Stimulated activated CD8-positive, alpha-beta memory T cell treated with anti-CD3 and anti-CD28 coated beads, Interleukin-4, amount 100 ng/mL, for 48 hours (primary cell): Measurements from ENCODE around the gene EIF3B.
"Not testable (repeated sequence)": the region's sequence is repeated elsewhere in the genome, so short reads cannot be mapped to it uniquely, and the experiment has no call there.

Experiments used
- DNase-seq: peaks from one replicate; pipeline ENCODE4 v3.0.0-alpha.2; 2020

EIF3B gene

GRCh38 chr7:2379161-2379560, 24.5 kb downstream of the EIF3B start:
- DNase-seq = no peak

GRCh38 chr7:2379821-2380450, 25.3 kb downstream of the EIF3B start:
- no peak for DNase-seq

DNA sequence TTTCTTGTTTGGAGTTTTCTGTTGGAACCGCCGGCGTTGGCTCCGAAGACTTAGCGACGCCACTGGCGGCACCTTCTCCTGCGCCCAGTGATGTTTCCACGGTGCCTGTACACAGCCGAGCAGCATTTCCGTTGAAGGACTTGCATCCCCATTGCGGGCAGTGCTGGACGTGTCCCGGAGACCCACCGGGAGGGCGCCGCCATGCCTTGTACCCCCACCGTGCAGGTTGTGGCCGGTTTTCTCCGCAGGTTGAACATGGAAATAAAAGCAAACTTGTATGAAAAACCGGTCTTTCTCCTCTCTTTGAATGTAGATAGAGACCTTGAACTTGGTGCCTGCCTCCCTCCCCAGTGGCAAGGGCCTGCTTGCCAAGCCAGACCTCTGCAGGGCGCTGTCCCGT, 25.8 kb downstream of the EIF3B start:
- no peak for DNase-seq

DNA sequence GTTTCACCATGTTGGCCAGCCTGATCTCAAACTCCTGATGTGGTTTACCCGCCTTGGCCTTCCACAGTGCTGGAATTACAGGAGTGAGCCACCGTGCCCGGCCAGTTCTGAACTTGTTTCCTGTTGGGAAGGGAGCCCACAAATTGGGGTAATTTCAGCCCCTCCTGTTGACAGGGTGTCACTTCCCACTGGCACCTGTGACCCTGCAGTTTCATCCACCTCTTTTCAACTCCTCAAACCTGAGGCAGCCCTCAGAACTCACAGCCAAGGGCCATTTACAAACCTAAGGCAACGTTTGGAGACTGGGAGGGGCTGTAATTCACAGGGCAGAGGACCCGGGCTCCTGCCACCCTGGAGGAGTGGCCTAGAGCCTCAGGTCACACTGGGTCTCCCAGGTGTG, 26.6 kb downstream of the EIF3B start:
- DNase-seq = no peak

GRCh38 chr7:2381881-2382509, 27.4 kb downstream of the EIF3B start:
- no peak for DNase-seq

DNA sequence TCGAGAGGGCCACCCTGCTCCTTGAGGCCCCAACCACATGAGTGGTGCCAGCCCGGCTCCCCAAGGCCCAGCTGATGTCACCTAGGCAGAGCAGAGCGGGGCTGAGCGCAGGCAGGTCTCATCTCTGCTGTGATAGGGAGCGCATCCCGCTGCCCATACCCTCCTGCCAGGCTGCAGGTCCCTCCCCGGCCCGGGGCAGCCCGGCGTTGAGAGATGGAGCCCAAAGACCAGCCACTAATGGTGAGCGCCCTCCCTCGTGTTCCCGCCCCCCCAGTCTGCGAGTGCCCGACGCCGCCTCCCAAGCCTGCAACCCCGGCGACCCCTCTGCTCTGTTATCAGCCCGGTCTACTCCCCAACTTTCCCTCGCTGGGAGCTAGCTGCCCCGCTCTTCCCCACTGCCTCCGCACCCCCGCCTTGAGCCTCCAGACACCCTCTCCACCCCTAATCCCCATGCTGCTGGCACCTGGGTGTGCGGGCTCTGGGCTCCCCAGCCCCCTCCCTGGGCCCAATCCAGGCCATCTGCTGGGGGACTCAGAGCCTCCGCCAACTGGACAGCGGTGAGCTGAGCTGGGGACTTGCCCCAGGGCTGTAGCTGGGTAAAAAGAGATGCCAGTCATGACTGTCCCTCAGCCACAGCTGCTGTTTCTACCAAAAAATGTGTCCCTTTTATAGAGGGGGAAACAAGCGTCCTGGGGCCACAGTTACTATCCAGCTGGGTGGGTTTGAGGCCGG, 29.1 kb downstream of the EIF3B start:
- no peak for DNase-seq

DNA sequence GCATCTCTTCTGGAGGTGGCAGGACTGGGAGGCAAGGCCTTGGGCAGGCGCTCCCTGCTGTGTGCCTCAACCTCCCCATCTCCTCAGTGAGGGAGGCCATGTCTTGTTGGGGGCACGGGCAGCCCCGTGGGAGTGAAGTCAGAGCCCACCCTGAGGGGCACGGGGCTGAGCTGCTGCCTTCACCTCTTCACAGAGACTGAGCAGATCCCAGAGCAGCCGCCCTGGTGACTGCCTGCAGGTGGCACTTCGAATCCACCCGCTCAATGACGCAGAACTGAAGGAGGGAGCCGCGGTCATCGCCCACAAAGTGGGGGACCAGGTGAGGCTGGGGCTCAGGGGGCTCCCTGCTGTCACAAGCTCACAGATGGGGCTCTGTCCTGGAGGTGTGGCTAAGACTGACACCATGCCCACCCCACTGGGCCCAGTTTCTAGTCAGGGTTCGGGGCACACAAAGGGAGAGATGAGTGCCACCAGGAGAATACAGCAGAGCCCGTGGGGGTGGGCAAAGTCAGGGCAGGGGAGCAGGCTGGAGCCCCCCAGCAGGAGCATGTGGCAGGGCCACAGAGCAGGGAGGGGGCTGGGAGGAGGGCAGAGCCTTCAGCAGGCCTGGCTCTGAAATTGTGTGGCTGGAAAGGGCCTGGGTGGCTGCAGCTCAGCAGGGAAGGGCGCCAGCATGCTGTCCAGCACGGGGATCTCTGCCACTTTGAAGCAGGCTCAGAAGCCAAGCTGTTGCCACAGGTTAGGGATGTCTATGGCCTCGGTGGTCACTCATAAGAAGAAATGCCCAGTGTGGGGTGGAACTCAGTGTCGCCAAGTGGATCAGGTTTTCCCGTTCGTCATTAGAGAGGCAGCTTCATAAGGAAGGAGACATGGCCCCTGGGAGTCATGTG, 30.0 kb downstream of the EIF3B start:
- no peak for DNase-seq

- DNase-seq = not testable (repeated sequence)
Observed at GRCh38 chr7:2386122-2386521, 31.5 kb downstream of the EIF3B start.

GRCh38 chr7:2386964-2387669, 32.5 kb downstream of the EIF3B start:
- no peak for DNase-seq

GRCh38 chr7:2387897-2388636, 33.4 kb downstream of the EIF3B start:
- DNase-seq = no peak

DNA sequence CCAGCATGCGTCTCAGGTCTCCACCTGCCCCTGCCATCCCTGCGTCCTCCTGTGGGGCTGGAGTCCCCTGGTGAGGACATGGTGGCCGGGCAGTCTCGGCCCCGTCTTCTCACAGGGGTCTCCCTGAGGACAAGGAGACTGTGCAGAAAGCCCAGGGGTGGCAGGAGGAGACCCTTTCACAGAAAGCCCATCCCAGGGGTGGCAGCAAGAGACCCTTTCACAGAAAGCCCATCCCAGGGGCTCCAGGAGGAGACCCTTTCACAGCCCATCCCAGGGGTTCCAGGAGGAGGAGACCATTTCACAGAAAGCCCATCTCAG, 34.0 kb downstream of the EIF3B start:
- no peak for DNase-seq

DNA sequence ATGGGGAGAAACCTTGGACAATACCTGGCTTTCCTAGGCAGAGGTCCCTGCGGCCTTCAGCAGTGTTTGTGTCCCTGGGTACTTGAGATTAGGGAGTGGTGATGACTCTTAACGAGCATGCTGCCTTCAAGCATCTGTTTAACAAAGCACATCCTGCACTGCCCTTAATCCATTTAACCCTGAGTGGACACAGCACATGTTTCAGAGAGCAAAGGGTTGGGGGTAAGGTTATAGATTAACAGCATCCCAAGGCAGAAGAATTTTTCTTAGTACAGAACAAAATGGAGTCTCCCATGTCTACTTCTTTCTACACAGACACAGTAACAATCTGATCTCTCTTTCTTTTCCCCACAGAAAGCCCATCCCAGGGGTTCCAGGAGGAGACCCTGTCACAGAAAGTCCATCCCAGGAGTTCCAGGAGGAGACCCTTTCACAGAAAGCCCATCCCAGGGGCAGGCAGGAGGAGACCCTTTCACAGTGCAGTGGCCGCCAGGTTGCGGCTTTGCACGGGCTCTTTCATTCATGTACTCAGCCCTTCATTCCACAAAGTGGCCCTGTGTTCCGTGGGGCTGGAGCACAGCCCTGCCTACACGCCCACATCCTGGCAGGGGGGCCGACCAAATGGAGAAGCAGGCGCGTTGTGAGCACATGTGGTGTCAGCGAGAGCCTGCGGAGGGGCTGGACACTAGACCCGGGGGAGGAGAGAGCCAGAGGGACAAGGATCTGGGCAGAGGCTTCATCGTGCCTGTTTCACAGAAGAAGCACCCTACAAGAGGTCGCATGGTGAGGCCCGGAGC, 35.6 kb downstream of the EIF3B start:
- DNase-seq = not testable (repeated sequence)

DNA sequence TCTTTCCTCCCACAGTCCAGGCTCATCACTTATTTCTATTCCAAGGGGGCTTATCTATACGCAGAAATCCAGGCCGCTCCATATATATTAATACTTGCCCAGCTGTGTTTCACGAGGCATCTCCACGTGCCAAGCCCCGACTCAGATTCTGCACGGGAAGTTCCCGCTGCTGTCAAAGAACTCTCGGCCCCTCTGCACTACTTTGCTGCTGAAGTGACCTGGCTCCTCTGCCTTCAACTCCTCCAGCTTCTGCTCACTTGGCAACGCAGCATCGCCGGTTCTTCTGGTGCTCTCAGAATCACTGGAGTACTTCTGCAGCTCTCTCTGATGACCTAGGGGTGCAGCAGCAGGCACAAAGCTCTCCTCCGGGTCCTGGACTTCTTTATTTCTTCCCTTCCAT, 39.1 kb downstream of the EIF3B start:
- DNase-seq = no peak

- DNase-seq = no peak
Observed at GRCh38 chr7:2394566-2395082, 40.0 kb downstream of the EIF3B start.

DNA sequence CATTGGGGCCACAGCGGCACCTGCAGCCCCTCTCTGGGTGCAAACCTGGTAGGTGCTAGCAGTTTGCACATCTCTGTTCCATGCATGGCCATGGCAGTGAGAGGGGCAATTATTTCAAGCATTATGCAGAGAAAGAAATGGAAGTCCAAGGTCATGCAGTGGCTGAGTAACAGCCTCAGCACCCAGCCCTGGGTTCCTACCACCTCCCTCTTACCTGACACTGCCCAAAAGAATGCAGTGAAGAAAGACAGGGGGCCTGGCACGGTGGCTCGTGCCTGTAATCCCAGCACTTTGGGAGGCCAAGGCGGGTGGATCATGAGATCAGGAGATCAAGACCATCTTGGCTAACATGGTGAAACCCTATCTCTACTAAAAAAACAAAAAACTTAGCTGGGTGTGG, 43.9 kb downstream of the EIF3B start:
- DNase-seq = no peak

GRCh38 chr7:2399848-2400587, 45.4 kb downstream of the EIF3B start:
- DNase-seq = no peak

- no peak for DNase-seq
Observed at GRCh38 chr7:2402687-2403013, 48.0 kb downstream of the EIF3B start.

GRCh38 chr7:2403014-2403717, 48.5 kb downstream of the EIF3B start, which contains the start of gene CHST12:
Gene CHST12 (plus strand): TSS chr7:2403611. CDS start chr7:2432640, 29,029 bp downstream.
- DNase-seq = peak; percentile 95
